Measurements from ENCODE around the gene RBFOX2.

The RBFOX2 gene

DNA sequence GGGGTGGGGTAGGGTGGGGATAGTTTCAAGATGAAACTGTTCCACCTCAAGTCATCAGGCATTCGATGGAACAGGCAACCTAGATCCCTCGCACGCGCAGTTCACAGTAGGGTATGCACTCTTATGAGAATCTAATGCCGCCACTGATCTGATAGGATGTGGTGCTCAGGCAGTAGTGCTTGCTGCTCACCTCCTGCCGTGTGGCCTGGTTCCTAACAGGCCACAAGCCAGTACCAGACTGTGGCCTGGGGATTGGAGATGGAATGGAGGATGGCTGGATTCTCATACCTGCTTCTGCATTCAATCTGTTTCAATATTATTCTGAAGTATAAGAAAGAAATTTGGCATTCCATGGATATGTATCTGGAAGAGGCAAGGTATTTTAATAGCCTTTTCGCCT is 73.1 kb downstream of the RBFOX2 start:
- H3K9me3 ChIP-seq (ENCODE audit: insufficient read depth, low read length): no peaks in the 10 kb centered on the region
- H3K79me2 ChIP-seq (ENCODE audit: low read length): no peaks in the 10 kb centered on the region
- H3K4me1 ChIP-seq (ENCODE audit: low read length): no peaks in the 10 kb centered on the region
- no peak overlapping the region for H3K4me2 ChIP-seq (ENCODE audit: low read length)
- H3K27me3 ChIP-seq (ENCODE audit: low read depth, low read length): peaks cover 39% of the 10 kb centered on the region
- no peaks in the 10 kb centered on the region for H4K20me1 ChIP-seq (ENCODE audit: insufficient read depth, low read length)
- H2AFZ ChIP-seq (ENCODE audit: low read depth, low read length): no peak overlapping the region
- TF ChIP-seq EZH2phosphoT487 (IDR thresholded peaks at IDR 0.05; ENCODE audit: low read depth): no peak
- TF ChIP-seq, protein P1, sequence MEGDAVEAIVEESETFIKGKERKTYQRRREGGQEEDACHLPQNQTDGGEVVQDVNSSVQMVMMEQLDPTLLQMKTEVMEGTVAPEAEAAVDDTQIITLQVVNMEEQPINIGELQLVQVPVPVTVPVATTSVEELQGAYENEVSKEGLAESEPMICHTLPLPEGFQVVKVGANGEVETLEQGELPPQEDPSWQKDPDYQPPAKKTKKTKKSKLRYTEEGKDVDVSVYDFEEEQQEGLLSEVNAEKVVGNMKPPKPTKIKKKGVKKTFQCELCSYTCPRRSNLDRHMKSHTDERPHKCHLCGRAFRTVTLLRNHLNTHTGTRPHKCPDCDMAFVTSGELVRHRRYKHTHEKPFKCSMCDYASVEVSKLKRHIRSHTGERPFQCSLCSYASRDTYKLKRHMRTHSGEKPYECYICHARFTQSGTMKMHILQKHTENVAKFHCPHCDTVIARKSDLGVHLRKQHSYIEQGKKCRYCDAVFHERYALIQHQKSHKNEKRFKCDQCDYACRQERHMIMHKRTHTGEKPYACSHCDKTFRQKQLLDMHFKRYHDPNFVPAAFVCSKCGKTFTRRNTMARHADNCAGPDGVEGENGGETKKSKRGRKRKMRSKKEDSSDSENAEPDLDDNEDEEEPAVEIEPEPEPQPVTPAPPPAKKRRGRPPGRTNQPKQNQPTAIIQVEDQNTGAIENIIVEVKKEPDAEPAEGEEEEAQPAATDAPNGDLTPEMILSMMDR (IDR thresholded peaks at IDR 0.05; ENCODE audit: low read depth, low read length): no peak
- no peak overlapping the region for H3K27ac ChIP-seq (ENCODE audit: low read length)
- no peak overlapping the region for H3K4me3 ChIP-seq (ENCODE audit: low read length)
- H3K36me3 ChIP-seq (replicated peaks; ENCODE audit: low read depth, low read length): no peaks in the 10 kb centered on the region
- no peak overlapping the region for H3K9ac ChIP-seq (ENCODE audit: low read length)

DNA sequence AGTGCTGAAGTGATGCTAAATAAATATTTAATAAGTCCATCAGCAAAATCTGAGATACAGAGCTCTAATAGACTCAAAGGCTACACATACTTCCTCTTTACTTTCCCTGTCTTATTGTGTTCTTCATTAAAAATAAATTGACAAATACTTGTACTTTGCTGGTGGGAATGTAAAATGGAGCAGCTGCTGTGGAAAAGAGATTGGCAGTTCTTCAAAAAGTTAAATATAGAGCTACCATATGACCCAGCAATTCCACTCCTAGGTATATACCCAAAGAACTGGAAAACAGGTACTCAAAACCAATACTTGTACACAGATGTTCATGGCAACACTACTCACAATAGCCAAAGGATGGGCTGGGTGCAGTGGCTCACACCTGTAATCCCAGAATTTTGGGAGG is 76.0 kb downstream of the RBFOX2 start:
- H3K79me2 ChIP-seq (ENCODE audit: low read length): no peaks in the 10 kb centered on the region

DNA sequence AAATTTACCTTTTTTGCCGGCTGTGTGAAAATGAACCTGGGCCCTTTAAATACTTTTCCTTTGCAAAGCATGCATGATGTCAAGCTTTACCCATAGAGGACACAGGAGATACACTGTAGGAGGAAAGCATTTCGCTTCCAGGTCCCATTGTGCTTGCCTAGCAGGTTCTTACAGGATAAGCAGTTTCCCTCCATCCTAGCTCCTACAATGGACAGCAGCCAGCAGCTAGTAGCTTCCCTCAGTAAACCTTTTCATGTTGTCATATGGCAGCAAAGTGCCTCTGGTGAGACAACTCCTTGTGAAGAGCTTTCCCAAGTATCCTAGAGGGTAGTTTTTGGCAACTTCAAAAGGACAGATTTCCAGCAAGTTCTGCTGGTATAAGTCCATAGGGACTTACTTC is 78.4 kb downstream of the RBFOX2 start:
- no peak overlapping the region for H2AFZ ChIP-seq (ENCODE audit: low read depth, low read length)
- H4K20me1 ChIP-seq (ENCODE audit: insufficient read depth, low read length): no peaks in the 10 kb centered on the region
- H3K27me3 ChIP-seq (ENCODE audit: low read depth, low read length): peaks cover 38% of the 10 kb centered on the region
- H3K4me1 ChIP-seq (ENCODE audit: low read length): no peaks in the 10 kb centered on the region
- no peak overlapping the region for H3K9ac ChIP-seq (ENCODE audit: low read length)
- no peak overlapping the region for H3K4me3 ChIP-seq (ENCODE audit: low read length)
- H3K27ac ChIP-seq (ENCODE audit: low read length): no peak overlapping the region
- no peak for TF ChIP-seq EZH2phosphoT487 (IDR thresholded peaks at IDR 0.05; ENCODE audit: low read depth)
- H3K4me2 ChIP-seq (ENCODE audit: low read length): no peak overlapping the region
- no peaks in the 10 kb centered on the region for H3K36me3 ChIP-seq (replicated peaks; ENCODE audit: low read depth, low read length)
- no peaks in the 10 kb centered on the region for H3K9me3 ChIP-seq (ENCODE audit: insufficient read depth, low read length)
- no peaks in the 10 kb centered on the region for H3K79me2 ChIP-seq (ENCODE audit: low read length)

More for the DNA sequence above, 76.0 kb downstream of the RBFOX2 start:
- Histone ChIP-seq H3K4me1 (ENCODE audit: low read length) (no peaks in the 10 kb centered on the region), H2AFZ (ENCODE audit: low read depth, low read length) (no peak overlapping the region), H3K27me3 (ENCODE audit: low read depth, low read length) (peaks cover 33% of the 10 kb centered on the region), H3K9me3 (ENCODE audit: insufficient read depth, low read length) (no peaks in the 10 kb centered on the region), H4K20me1 (ENCODE audit: insufficient read depth, low read length) (no peaks in the 10 kb centered on the region), H3K4me3 (ENCODE audit: low read length) (no peak overlapping the region), H3K27ac (ENCODE audit: low read length) (no peak overlapping the region), H3K9ac (ENCODE audit: low read length) (no peak overlapping the region), H3K36me3 (replicated peaks; ENCODE audit: low read depth, low read length) (no peaks in the 10 kb centered on the region), H3K4me2 (ENCODE audit: low read length) (no peak overlapping the region)
- TF ChIP-seq, protein P1 (IDR thresholded peaks at IDR 0.05; ENCODE audit: low read depth, low read length): no peak
- TF ChIP-seq EZH2phosphoT487 (IDR thresholded peaks at IDR 0.05; ENCODE audit: low read depth): no peak

DNA sequence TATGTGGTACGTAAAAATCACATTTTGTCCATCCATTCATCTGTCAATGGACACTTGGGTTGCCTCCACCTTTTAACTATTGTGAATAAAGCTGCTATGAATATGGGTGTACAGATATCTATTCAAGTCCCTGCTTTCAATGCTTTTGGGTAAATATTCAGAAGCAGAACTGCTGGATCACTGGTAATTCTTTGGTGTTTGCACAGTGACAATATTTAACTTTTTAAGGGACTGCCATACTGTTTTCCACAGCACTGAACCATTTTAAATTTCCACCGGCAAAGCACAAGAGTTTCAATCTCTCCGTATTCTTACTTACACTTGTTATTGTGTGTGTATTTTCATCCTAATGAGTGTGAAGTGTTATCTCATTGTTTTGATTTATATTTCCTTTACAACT is 79.4 kb downstream of the RBFOX2 start:
- Histone ChIP-seq H3K9ac (ENCODE audit: low read length) (no peak overlapping the region), H3K4me3 (ENCODE audit: low read length) (no peak overlapping the region), H3K27me3 (ENCODE audit: low read depth, low read length) (peaks cover 37% of the 10 kb centered on the region), H2AFZ (ENCODE audit: low read depth, low read length) (no peak overlapping the region), H3K9me3 (ENCODE audit: insufficient read depth, low read length) (no peaks in the 10 kb centered on the region), H4K20me1 (ENCODE audit: insufficient read depth, low read length) (no peaks in the 10 kb centered on the region), H3K4me1 (ENCODE audit: low read length) (no peaks in the 10 kb centered on the region), H3K36me3 (replicated peaks; ENCODE audit: low read depth, low read length) (no peaks in the 10 kb centered on the region), H3K27ac (ENCODE audit: low read length) (no peak overlapping the region), H3K4me2 (ENCODE audit: low read length) (no peak overlapping the region), H3K79me2 (ENCODE audit: low read length) (no peaks in the 10 kb centered on the region)
- TF ChIP-seq, protein P1 (IDR thresholded peaks at IDR 0.05; ENCODE audit: low read depth, low read length): no peak
- TF ChIP-seq EZH2phosphoT487 (IDR thresholded peaks at IDR 0.05; ENCODE audit: low read depth): no peak

All from OCI-LY3 (cell line).